T-helper 2 cell treated with Interferon-gamma antibody and Interleukin-4, amounts not matched to agents 100 ng/mL and 5 ng/mL, for 36 hours (primary cell): ENCODE results near the gene TMEM182. TPM values are rescaled to one million over a fixed set of nuclear protein-coding genes. Genes with fewer than 3 reads are reported as not detected.

Source experiments
- intact Hi-C: fragments of 100-400 bp; cut with micrococcal nuclease; formaldehyde crosslinking; loops from one replicate; pipeline ENCODE4 v1.15.1; 2023
- total RNA-seq: library from RNA; stranded (reverse); gene quantifications from 2 replicates; pipeline ENCODE4 v1.2.3, GENCODE V29; 2022

TMEM182 gene
- total RNA-seq, 1 donor from 2014 or later = 3.2 TPM

GRCh38 chr2:102801098-102801718, 39.4 kb downstream of the TMEM182 start:
- intact Hi-C loops = no loop called here

GRCh38 chr2:102801858-102802699, 40.2 kb downstream of the TMEM182 start:
- intact Hi-C loops = no loop called here

- intact Hi-C loops = no loop called here
Observed at GRCh38 chr2:102803041-102803896, 41.4 kb downstream of the TMEM182 start.

GRCh38 chr2:102803897-102804217, 42.0 kb downstream of the TMEM182 start:
- intact Hi-C loops = no loop called here

GRCh38 chr2:102806250-102806837, 44.5 kb downstream of the TMEM182 start:
- intact Hi-C loops = loop anchor here (1.0 to 5.0 kb wide), 2 partner anchors 53 to 334 kb away; partner anchors contain the start of gene SLC9A4

- intact Hi-C loops = loop anchor here (5.0 kb wide), 1 partner anchor 337 kb away; the partner anchor contains the start of gene SLC9A4
Observed at GRCh38 chr2:102809291-102810189, 47.7 kb downstream of the TMEM182 start.

GRCh38 chr2:102815285-102815684, 53.5 kb downstream of the TMEM182 start:
- intact Hi-C loops = no loop called here

- intact Hi-C loops = no loop called here
Observed at GRCh38 chr2:102826904-102827303, 65.1 kb downstream of the TMEM182 start.

GRCh38 chr2:102832789-102833188, 71.0 kb downstream of the TMEM182 start:
- intact Hi-C loops = no loop called here

- intact Hi-C loops = no loop called here
Observed at GRCh38 chr2:102834523-102835273, 72.9 kb downstream of the TMEM182 start.

- intact Hi-C loops = no loop called here
Observed at GRCh38 chr2:102837626-102838198, 75.9 kb downstream of the TMEM182 start.

- intact Hi-C loops = loop anchor here (5.0 kb wide), 1 partner anchor 1572 kb away; no protein-coding TSS in a partner anchor
Observed at GRCh38 chr2:102839668-102840388, 78.0 kb downstream of the TMEM182 start.

GRCh38 chr2:102841107-102841840, 79.4 kb downstream of the TMEM182 start:
- intact Hi-C loops = loop anchor here (5.0 kb wide), 1 partner anchor 1571 kb away; no protein-coding TSS in a partner anchor

- intact Hi-C loops = loop anchor here (5.0 kb wide), 1 partner anchor 1568 kb away; no protein-coding TSS in a partner anchor
Observed at GRCh38 chr2:102843764-102844443, 82.1 kb downstream of the TMEM182 start.

- intact Hi-C loops = loop anchor here (5.0 kb wide), 1 partner anchor 1567 kb away; no protein-coding TSS in a partner anchor
Observed at GRCh38 chr2:102844911-102845310, 83.1 kb downstream of the TMEM182 start.

GRCh38 chr2:102848366-102848839, 86.6 kb downstream of the TMEM182 start:
- intact Hi-C loops = no loop called here

- intact Hi-C loops = no loop called here
Observed at GRCh38 chr2:102850888-102851287, 89.1 kb downstream of the TMEM182 start.
